WTC11 (cell line): ENCODE measurements around the gene KCNJ4. TPM values are rescaled to one million over a fixed set of nuclear protein-coding genes. Genes with fewer than 3 reads are reported as not detected.
A peak's percentile ranks its signal among the peaks of the same experiment; 100 is the strongest.
"Not testable (repeated sequence)": the region's sequence is repeated elsewhere in the genome, so short reads cannot be mapped to it uniquely, and the experiment has no call there.

Experiments used
- ATAC-seq: fragments of 200-7000 bp; cut with Tn5 transposase; 2 replicates; pipeline ENCODE4 v1.10.0; 2021; ENCODE audit warnings: mild to moderate bottlenecking, moderate library complexity
- CTCF ChIA-PET: fragments of 300-600 bp; sonication (Branson Sonifier 250); formaldehyde crosslinking; loops from one replicate; lab custom pipeline; 2021; ENCODE audit warnings: antibody characterized with exemption; lab: Charles Lee
- POLR2A ChIA-PET: fragments of 350-600 bp; sonication (Branson Sonifier 250); formaldehyde crosslinking; loops from one replicate; lab custom pipeline; 2021; ENCODE audit warnings: antibody characterized with exemption; lab: Charles Lee
- DNase-seq: peaks from one replicate; pipeline ENCODE4 v3.0.0; 2021; ENCODE audit warnings: low spot score
- H3K27ac Mint-ChIP-seq: 2 replicates; pipeline ENCODE4 v1.8.0; 2021; ENCODE audit warnings: mixed read lengths
- H3K27me3 Mint-ChIP-seq: 2 replicates; pipeline ENCODE4 v1.8.0; 2021; ENCODE audit warnings: low read depth, mild to moderate bottlenecking, moderate library complexity, mixed read lengths
- H3K36me3 Mint-ChIP-seq: 2 replicates; pipeline ENCODE4 v1.8.0; 2021; ENCODE audit warnings: mixed read lengths
- H3K4me1 Mint-ChIP-seq: 2 replicates; pipeline ENCODE4 v1.8.0; 2022; ENCODE audit warnings: mixed read lengths
- H3K4me3 Mint-ChIP-seq: 2 replicates; pipeline ENCODE4 v1.8.0; 2021; ENCODE audit warnings: mild to moderate bottlenecking, moderate library complexity, mixed read lengths
- H3K9me3 Mint-ChIP-seq: 2 replicates; pipeline ENCODE4 v1.8.0; 2021; ENCODE audit warnings: mixed read lengths
- MAX ChIP-seq: sonication (generic); formaldehyde crosslinking; IDR thresholded peaks from 2 replicates; pipeline ENCODE4 v1.8.0; 2022; ENCODE audit warnings: mild to moderate bottlenecking, missing genetic modification reagents
- ZMAT4 ChIP-seq: fragments of 250-450 bp; sonication (Bioruptor Pico); IDR thresholded peaks from 2 replicates; pipeline ENCODE4 v1.9.0; 2021; ENCODE audit warnings: mild to moderate bottlenecking
- ZNF281 ChIP-seq: sonication (generic); formaldehyde crosslinking; IDR thresholded peaks from 2 replicates; pipeline ENCODE4 v1.8.0; 2023; ENCODE audit warnings: mild to moderate bottlenecking, missing genetic modification reagents
- total RNA-seq: library from RNA; stranded (reverse); gene quantifications from 3 replicates; pipeline ENCODE4 v1.2.3, GENCODE V29; 2021

The KCNJ4 gene
- total RNA-seq, 1 experiment from 2014 or later: 3.1 TPM

GRCh38 chr22:38397189-38398085 is 57.6 kb downstream of the KCNJ4 start (continued):
- TF ChIP-seq ZNF281 (0 out of 2 replicates have a peak, but pooled peaks have one; percentile 9), MAX (CRISPR knock-in tag) (0 out of 2 replicates have a peak, but pooled peaks have one; percentile 25)

GRCh38 chr22:38396440-38397069 is 58.4 kb downstream of the KCNJ4 start:
- Mint-ChIP-seq H3K27ac (peak overlapping the region; percentile 90), H3K4me1 (peaks cover 64% of the 10 kb centered on the region), H3K4me3 (peak overlapping the region; percentile 81)
- ChIA-PET POLR2A (interaction anchor here (0.6 kb wide), 2 partner anchors 42 to 199 kb away, joined by 3 read pairs; no protein-coding TSS in a partner anchor), CTCF (interaction anchor here (0.6 to 1.0 kb wide), 2 partner anchors 24 to 91 kb away, joined by 3 to 4 read pairs; no protein-coding TSS in a partner anchor)
- not testable (repeated sequence) for H3K36me3 Mint-ChIP-seq, ATAC-seq, H3K27me3 Mint-ChIP-seq, H3K9me3 Mint-ChIP-seq, DNase-seq
- peak; percentile 60; the same call in 1 of the 2 replicates for TF ChIP-seq ZMAT4 (CRISPR knock-in tag)

- DNase-seq, ATAC-seq, CTCF ChIA-PET, H3K27me3 Mint-ChIP-seq, H3K9me3 Mint-ChIP-seq, H3K36me3 Mint-ChIP-seq: not testable (repeated sequence)
- POLR2A ChIA-PET: interaction anchor here (0.6 kb wide), 1 partner anchor 41 kb away, joined by 3 read pairs; no protein-coding TSS in a partner anchor
- peak overlapping the region; percentile 90 for H3K27ac Mint-ChIP-seq
- H3K4me3 Mint-ChIP-seq: peak overlapping the region; percentile 81
- peaks cover 64% of the 10 kb centered on the region for H3K4me1 Mint-ChIP-seq
Observed at GRCh38 chr22:38395944-38396343, 59.1 kb downstream of the KCNJ4 start.

- H3K27me3 Mint-ChIP-seq, DNase-seq, H3K9me3 Mint-ChIP-seq, ATAC-seq, CTCF ChIA-PET, POLR2A ChIA-PET, H3K36me3 Mint-ChIP-seq: not testable (repeated sequence)
- H3K27ac Mint-ChIP-seq: peak overlapping the region; percentile 90
- peak overlapping the region; percentile 81 for H3K4me3 Mint-ChIP-seq
- H3K4me1 Mint-ChIP-seq: peaks cover 64% of the 10 kb centered on the region
Observed at GRCh38 chr22:38394929-38395624, 59.9 kb downstream of the KCNJ4 start.

GRCh38 chr22:38389428-38389818 is 65.6 kb downstream of the KCNJ4 start:
- POLR2A ChIA-PET, CTCF ChIA-PET, H3K9me3 Mint-ChIP-seq, H3K27me3 Mint-ChIP-seq, H3K36me3 Mint-ChIP-seq, ATAC-seq, DNase-seq: not testable (repeated sequence)
- Mint-ChIP-seq H3K27ac (peak overlapping the region; percentile 93), H3K4me3 (peak overlapping the region; percentile 47), H3K4me1 (peaks cover 69% of the 10 kb centered on the region)

- peak; percentile 58 for ATAC-seq
- CTCF ChIA-PET, H3K36me3 Mint-ChIP-seq, H3K27me3 Mint-ChIP-seq, POLR2A ChIA-PET, H3K9me3 Mint-ChIP-seq, DNase-seq: not testable (repeated sequence)
- H3K4me1 Mint-ChIP-seq: peaks cover 66% of the 10 kb centered on the region
- peak overlapping the region; percentile 93 for H3K27ac Mint-ChIP-seq
- H3K4me3 Mint-ChIP-seq: peak overlapping the region; percentile 47
Observed at GRCh38 chr22:38388506-38389427, 66.2 kb downstream of the KCNJ4 start.

- H3K27me3 Mint-ChIP-seq, H3K36me3 Mint-ChIP-seq, POLR2A ChIA-PET, DNase-seq, ATAC-seq, CTCF ChIA-PET, H3K4me3 Mint-ChIP-seq, H3K9me3 Mint-ChIP-seq: not testable (repeated sequence)
- Mint-ChIP-seq H3K4me1 (peaks cover 71% of the 10 kb centered on the region), H3K27ac (peak overlapping the region; percentile 80)
Observed at GRCh38 chr22:38386918-38387317, 68.1 kb downstream of the KCNJ4 start.
